A549 (cell line): ENCODE results near the gene ABCC9.

Experiments
- EP300 ChIP-seq, 2 experiments: fragments of >200 bp; sonication (Bioruptor Twin); formaldehyde crosslinking; IDR thresholded peaks; 2 replicates in 1 of 2; 3 replicates in 1 of 2; pipeline ENCODE4 v1.6.1; 2016 to 2017
- HOXA7 ChIP-seq: fragments of 250-450 bp; sonication (Bioruptor Pico); IDR thresholded peaks from 2 replicates; pipeline ENCODE4 v1.5.0; 2020; ENCODE audit warnings: mild to moderate bottlenecking, moderate library complexity
- JUN ChIP-seq, 2 experiments: fragments of >200 bp; sonication (Bioruptor Twin); formaldehyde crosslinking; IDR thresholded peaks; 2 replicates in 1 of 2; 3 replicates in 1 of 2; pipeline ENCODE4 v1.6.1; 2016 to 2017
- JUNB ChIP-seq: fragments of >200 bp; sonication (Bioruptor Twin); formaldehyde crosslinking; IDR thresholded peaks from 2 replicates; pipeline ENCODE4 v1.6.1; 2016
- MAFK ChIP-seq: fragments of 450-650 bp; IDR thresholded peaks from 2 replicates; pipeline ENCODE4 v1.6.1; 2014; ENCODE audit not compliant: partially characterized antibody
- MAZ ChIP-seq: fragments of 150-350 bp; IDR thresholded peaks from 2 replicates; pipeline ENCODE4 v1.6.1; 2014; ENCODE audit warnings: antibody characterized with exemption, low read depth, low read length, borderline replicate concordance
- POLR2A ChIP-seq: IDR thresholded peaks from 2 replicates; pipeline ENCODE4 v1.6.1; 2012; ENCODE audit warnings: mild to moderate bottlenecking, low read length
- RAD21 ChIP-seq, 2 experiments: fragments of >200 bp in 1 of 2; sonication (Bioruptor Twin) in 1 of 2; formaldehyde crosslinking in 1 of 2; IDR thresholded peaks in 1 of 2; conservative IDR thresholded peaks in 1 of 2; 2 replicates in 1 of 2; 3 replicates in 1 of 2; pipeline ENCODE4 v1.6.1; 2012 to 2018; ENCODE audit warnings: inconsistent platforms in 1 of 2
- REST ChIP-seq: fragments of 200-600 bp; sonication (generic); IDR thresholded peaks from 2 replicates; pipeline ENCODE4 v1.6.1; 2016; ENCODE audit warnings: antibody characterized with exemption, mild to moderate bottlenecking, moderate library complexity
- SMC3 ChIP-seq: fragments of >200 bp; sonication (Bioruptor Twin); formaldehyde crosslinking; IDR thresholded peaks from 3 replicates; pipeline ENCODE4 v1.6.1; 2018; ENCODE audit warnings: inconsistent platforms
- TF ChIP-seq, protein P1 (sequence below): fragments of >200 bp; sonication (Bioruptor Twin); formaldehyde crosslinking; IDR thresholded peaks from 3 replicates; pipeline ENCODE4 v1.5.1; 2016
- TF ChIP-seq, protein P2 (sequence below): IDR thresholded peaks from 2 replicates; pipeline ENCODE4 v1.6.1; 2012

- TF ChIP-seq SMC3 (no peak), MAZ (no peak), MAFK (no peak), JUN (IDR thresholded peaks at IDR 0.05) (no peak), REST (no peak), RAD21 (conservative IDR thresholded peaks at IDR 0.05 in 1 of 2, IDR thresholded peaks at IDR 0.05 in 1 of 2) (no peak), JUNB (no peak), EP300 (IDR thresholded peaks at IDR 0.05) (no peak), POLR2A (no peak), HOXA7 (CRISPR knock-in tag) (no peak)
- TF ChIP-seq, protein P1, sequence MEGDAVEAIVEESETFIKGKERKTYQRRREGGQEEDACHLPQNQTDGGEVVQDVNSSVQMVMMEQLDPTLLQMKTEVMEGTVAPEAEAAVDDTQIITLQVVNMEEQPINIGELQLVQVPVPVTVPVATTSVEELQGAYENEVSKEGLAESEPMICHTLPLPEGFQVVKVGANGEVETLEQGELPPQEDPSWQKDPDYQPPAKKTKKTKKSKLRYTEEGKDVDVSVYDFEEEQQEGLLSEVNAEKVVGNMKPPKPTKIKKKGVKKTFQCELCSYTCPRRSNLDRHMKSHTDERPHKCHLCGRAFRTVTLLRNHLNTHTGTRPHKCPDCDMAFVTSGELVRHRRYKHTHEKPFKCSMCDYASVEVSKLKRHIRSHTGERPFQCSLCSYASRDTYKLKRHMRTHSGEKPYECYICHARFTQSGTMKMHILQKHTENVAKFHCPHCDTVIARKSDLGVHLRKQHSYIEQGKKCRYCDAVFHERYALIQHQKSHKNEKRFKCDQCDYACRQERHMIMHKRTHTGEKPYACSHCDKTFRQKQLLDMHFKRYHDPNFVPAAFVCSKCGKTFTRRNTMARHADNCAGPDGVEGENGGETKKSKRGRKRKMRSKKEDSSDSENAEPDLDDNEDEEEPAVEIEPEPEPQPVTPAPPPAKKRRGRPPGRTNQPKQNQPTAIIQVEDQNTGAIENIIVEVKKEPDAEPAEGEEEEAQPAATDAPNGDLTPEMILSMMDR = no peak
- TF ChIP-seq, protein P2, sequence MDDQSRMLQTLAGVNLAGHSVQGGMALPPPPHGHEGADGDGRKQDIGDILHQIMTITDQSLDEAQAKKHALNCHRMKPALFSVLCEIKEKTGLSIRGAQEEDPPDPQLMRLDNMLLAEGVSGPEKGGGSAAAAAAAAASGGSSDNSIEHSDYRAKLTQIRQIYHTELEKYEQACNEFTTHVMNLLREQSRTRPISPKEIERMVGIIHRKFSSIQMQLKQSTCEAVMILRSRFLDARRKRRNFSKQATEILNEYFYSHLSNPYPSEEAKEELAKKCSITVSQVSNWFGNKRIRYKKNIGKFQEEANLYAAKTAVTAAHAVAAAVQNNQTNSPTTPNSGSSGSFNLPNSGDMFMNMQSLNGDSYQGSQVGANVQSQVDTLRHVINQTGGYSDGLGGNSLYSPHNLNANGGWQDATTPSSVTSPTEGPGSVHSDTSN = no peak
These were observed 128.1 kb downstream of the ABCC9 start for GRCh38 chr12:21813125-21813524.
